Measurements from ENCODE around the gene GIGYF2.

The GIGYF2 gene

DNA sequence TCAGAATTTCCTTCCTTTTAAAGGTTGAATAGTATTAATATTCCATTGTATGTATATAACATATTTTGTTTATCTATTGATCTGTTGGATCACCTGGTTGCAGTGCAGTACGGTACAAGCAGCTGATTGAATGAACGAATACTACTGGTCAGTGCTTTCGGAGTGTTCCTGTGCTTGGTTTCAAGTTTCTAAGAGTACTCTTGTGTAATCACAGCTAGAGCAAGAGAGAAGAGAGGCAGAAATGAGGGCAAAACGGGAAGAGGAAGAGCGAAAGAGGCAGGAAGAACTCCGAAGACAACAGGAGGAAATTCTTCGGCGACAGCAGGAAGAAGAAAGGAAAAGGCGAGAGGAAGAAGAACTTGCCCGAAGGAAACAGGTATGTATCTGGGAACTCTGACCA is 119.5 kb downstream of the GIGYF2 start:
- H3K9ac ChIP-seq (ENCODE audit: low read length), result no peak overlapping the region
- no peak overlapping the region for H2AFZ ChIP-seq (ENCODE audit: low read depth, low read length)
- no peaks in the 10 kb centered on the region for H3K9me3 ChIP-seq (ENCODE audit: insufficient read depth, low read length)
- H3K27me3 ChIP-seq (ENCODE audit: low read depth, low read length), result no peaks in the 10 kb centered on the region
- no peaks in the 10 kb centered on the region for H4K20me1 ChIP-seq (ENCODE audit: insufficient read depth, low read length)
- peaks cover 21% of the 10 kb centered on the region for H3K36me3 ChIP-seq (replicated peaks; ENCODE audit: low read depth, low read length)
- TF ChIP-seq EZH2phosphoT487 (IDR thresholded peaks at IDR 0.05; ENCODE audit: low read depth), result no peak
- no peak overlapping the region for H3K27ac ChIP-seq (ENCODE audit: low read length)
- no peaks in the 10 kb centered on the region for H3K79me2 ChIP-seq (ENCODE audit: low read length)
- no peak overlapping the region for H3K4me2 ChIP-seq (ENCODE audit: low read length)
- no peak overlapping the region for H3K4me3 ChIP-seq (ENCODE audit: low read length)
- H3K4me1 ChIP-seq (ENCODE audit: low read length), result no peaks in the 10 kb centered on the region

DNA sequence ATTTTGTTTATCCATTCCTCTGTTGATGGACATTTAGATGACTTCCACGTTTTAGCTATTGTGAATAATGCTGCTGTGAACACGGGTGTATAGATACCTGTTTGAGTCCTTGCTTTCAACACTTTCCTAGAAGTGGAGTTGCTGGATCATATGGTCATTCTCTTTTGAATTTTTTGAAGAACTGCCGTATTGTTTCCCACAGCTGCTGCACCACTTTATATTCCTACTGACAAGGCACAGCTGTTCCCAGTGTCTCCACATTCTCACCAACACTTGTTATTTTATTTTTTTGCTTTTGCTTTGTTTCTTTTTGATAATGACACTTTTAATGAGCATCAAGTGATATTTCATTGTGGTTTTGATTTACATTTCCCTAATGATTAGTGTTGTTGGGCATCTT is 120.6 kb downstream of the GIGYF2 start:
- no peaks in the 10 kb centered on the region for H3K27me3 ChIP-seq (ENCODE audit: low read depth, low read length)
- no peak for TF ChIP-seq EZH2phosphoT487 (IDR thresholded peaks at IDR 0.05; ENCODE audit: low read depth)
- TF ChIP-seq, protein P1, sequence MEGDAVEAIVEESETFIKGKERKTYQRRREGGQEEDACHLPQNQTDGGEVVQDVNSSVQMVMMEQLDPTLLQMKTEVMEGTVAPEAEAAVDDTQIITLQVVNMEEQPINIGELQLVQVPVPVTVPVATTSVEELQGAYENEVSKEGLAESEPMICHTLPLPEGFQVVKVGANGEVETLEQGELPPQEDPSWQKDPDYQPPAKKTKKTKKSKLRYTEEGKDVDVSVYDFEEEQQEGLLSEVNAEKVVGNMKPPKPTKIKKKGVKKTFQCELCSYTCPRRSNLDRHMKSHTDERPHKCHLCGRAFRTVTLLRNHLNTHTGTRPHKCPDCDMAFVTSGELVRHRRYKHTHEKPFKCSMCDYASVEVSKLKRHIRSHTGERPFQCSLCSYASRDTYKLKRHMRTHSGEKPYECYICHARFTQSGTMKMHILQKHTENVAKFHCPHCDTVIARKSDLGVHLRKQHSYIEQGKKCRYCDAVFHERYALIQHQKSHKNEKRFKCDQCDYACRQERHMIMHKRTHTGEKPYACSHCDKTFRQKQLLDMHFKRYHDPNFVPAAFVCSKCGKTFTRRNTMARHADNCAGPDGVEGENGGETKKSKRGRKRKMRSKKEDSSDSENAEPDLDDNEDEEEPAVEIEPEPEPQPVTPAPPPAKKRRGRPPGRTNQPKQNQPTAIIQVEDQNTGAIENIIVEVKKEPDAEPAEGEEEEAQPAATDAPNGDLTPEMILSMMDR (IDR thresholded peaks at IDR 0.05; ENCODE audit: low read depth, low read length), result no peak
- H3K9ac ChIP-seq (ENCODE audit: low read length), result no peak overlapping the region
- H3K36me3 ChIP-seq (replicated peaks; ENCODE audit: low read depth, low read length), result peaks cover 20% of the 10 kb centered on the region
- H3K27ac ChIP-seq (ENCODE audit: low read length), result no peak overlapping the region
- H2AFZ ChIP-seq (ENCODE audit: low read depth, low read length), result no peak overlapping the region
- no peaks in the 10 kb centered on the region for H3K79me2 ChIP-seq (ENCODE audit: low read length)
- no peak overlapping the region for H3K4me2 ChIP-seq (ENCODE audit: low read length)
- H3K9me3 ChIP-seq (ENCODE audit: insufficient read depth, low read length), result no peaks in the 10 kb centered on the region
- no peaks in the 10 kb centered on the region for H4K20me1 ChIP-seq (ENCODE audit: insufficient read depth, low read length)
- no peak overlapping the region for H3K4me3 ChIP-seq (ENCODE audit: low read length)
- no peaks in the 10 kb centered on the region for H3K4me1 ChIP-seq (ENCODE audit: low read length)

DNA sequence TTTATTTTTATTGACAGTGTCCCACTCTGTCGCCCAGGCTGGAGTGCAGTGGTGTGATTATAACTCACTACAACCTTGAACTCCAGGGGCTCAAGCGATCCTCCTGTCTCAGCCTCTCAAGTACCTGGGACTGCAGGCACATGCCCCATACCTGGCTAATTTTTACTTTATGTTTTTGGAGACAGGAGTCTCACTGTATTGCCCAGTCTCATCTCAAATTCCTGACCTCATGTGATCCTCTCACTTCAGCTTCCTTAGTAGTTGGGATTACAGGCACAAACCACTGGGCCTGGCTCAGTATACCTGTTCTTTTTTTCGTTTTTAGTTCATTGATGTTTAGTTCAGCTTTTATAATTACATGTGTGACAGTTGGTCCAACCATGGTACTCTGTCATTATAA is 132.9 kb downstream of the GIGYF2 start:
- H2AFZ ChIP-seq (ENCODE audit: low read depth, low read length), result no peak overlapping the region
- peaks cover 9% of the 10 kb centered on the region for H3K36me3 ChIP-seq (replicated peaks; ENCODE audit: low read depth, low read length)

DNA sequence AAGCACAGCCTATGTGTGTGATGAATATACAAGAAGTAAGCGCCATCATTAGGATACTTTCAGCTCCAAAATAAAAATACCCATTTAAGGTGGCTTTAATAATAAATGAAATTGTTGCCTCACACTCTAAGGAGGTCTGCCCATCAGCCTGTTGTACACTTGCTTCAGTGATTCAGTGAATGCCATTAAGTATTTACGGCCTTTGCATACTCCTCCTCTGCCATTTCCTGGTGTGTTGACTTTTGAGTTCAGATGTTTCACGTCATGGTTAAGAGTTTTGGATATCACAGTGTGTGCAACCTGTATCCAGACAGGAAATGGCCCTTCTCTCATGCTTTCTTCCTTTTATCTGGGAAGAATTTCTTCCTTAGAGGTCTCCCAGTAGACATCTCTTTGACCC is 134.4 kb downstream of the GIGYF2 start:
- Histone ChIP-seq H3K36me3 (replicated peaks; ENCODE audit: low read depth, low read length) (peaks cover 15% of the 10 kb centered on the region), H3K27me3 (ENCODE audit: low read depth, low read length) (no peaks in the 10 kb centered on the region), H3K9me3 (ENCODE audit: insufficient read depth, low read length) (no peaks in the 10 kb centered on the region), H3K79me2 (ENCODE audit: low read length) (no peaks in the 10 kb centered on the region), H2AFZ (ENCODE audit: low read depth, low read length) (no peak overlapping the region), H3K4me1 (ENCODE audit: low read length) (no peaks in the 10 kb centered on the region), H3K4me2 (ENCODE audit: low read length) (no peak overlapping the region), H3K9ac (ENCODE audit: low read length) (no peak overlapping the region), H4K20me1 (ENCODE audit: insufficient read depth, low read length) (no peaks in the 10 kb centered on the region), H3K27ac (ENCODE audit: low read length) (no peak overlapping the region), H3K4me3 (ENCODE audit: low read length) (no peak overlapping the region)
- no peak for TF ChIP-seq EZH2phosphoT487 (IDR thresholded peaks at IDR 0.05; ENCODE audit: low read depth)
- TF ChIP-seq, protein P1 (IDR thresholded peaks at IDR 0.05; ENCODE audit: low read depth, low read length), result no peak

More for the DNA sequence above, 132.9 kb downstream of the GIGYF2 start:
- Histone ChIP-seq H3K27me3 (ENCODE audit: low read depth, low read length) (no peaks in the 10 kb centered on the region), H3K27ac (ENCODE audit: low read length) (no peak overlapping the region), H3K4me1 (ENCODE audit: low read length) (no peaks in the 10 kb centered on the region), H3K9me3 (ENCODE audit: insufficient read depth, low read length) (no peaks in the 10 kb centered on the region), H4K20me1 (ENCODE audit: insufficient read depth, low read length) (no peaks in the 10 kb centered on the region), H3K9ac (ENCODE audit: low read length) (no peak overlapping the region), H3K4me3 (ENCODE audit: low read length) (no peak overlapping the region), H3K79me2 (ENCODE audit: low read length) (no peaks in the 10 kb centered on the region), H3K4me2 (ENCODE audit: low read length) (no peak overlapping the region)
- TF ChIP-seq, protein P1 (IDR thresholded peaks at IDR 0.05; ENCODE audit: low read depth, low read length), result no peak
- TF ChIP-seq EZH2phosphoT487 (IDR thresholded peaks at IDR 0.05; ENCODE audit: low read depth), result no peak

DNA sequence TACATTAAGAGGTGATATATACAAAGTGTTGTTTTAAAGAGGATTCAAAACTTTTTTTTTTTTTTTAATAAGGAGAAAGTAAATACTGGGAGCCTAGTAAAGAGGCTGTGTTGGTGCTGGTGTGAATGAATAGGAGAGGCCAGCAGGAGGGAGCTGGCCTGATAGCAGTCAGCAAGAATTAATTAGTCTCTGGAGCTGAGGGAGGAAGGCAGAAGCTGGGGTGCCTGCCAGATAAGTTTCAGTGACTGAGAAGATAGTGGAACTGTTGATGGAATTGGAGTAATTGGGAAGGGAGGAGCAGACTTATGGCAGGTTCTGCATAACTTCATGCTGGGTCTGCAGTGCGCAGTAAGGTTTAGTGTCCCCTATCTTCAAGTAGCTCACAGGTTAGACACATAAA is 136.7 kb downstream of the GIGYF2 start:
- H4K20me1 ChIP-seq (ENCODE audit: insufficient read depth, low read length), result no peaks in the 10 kb centered on the region
- H3K9me3 ChIP-seq (ENCODE audit: insufficient read depth, low read length), result no peaks in the 10 kb centered on the region
- no peak for TF ChIP-seq EZH2phosphoT487 (IDR thresholded peaks at IDR 0.05; ENCODE audit: low read depth)
- TF ChIP-seq, protein P1 (IDR thresholded peaks at IDR 0.05; ENCODE audit: low read depth, low read length), result no peak
- H3K27me3 ChIP-seq (ENCODE audit: low read depth, low read length), result no peaks in the 10 kb centered on the region
- H3K9ac ChIP-seq (ENCODE audit: low read length), result no peak overlapping the region
- no peak overlapping the region for H2AFZ ChIP-seq (ENCODE audit: low read depth, low read length)
- no peak overlapping the region for H3K4me2 ChIP-seq (ENCODE audit: low read length)
- H3K36me3 ChIP-seq (replicated peaks; ENCODE audit: low read depth, low read length), result peaks cover 15% of the 10 kb centered on the region
- no peaks in the 10 kb centered on the region for H3K79me2 ChIP-seq (ENCODE audit: low read length)
- H3K4me1 ChIP-seq (ENCODE audit: low read length), result peaks cover 13% of the 10 kb centered on the region
- H3K4me3 ChIP-seq (ENCODE audit: low read length), result no peak overlapping the region
- H3K27ac ChIP-seq (ENCODE audit: low read length), result no peak overlapping the region

Data from OCI-LY3 (cell line).